Skin of body (tissue), 2 donors: ENCODE results near the gene SMG5. TPM values are rescaled to one million over a fixed set of nuclear protein-coding genes. Genes with fewer than 3 reads are reported as not detected.

Source experiments
- DNase-seq: peaks from one replicate; lab custom pipeline; 2025; lab: John Stamatoyannopoulos, UW
- total RNA-seq: library from RNA; depleted of rRNA; stranded (reverse); fragments of >200 nt; gene quantifications from one replicate; pipeline ENCODE4 v1.2.3, GENCODE V29; 2014

The SMG5 gene
- total RNA-seq, 1 donor from 2014 or later: 29.8 TPM

DNA sequence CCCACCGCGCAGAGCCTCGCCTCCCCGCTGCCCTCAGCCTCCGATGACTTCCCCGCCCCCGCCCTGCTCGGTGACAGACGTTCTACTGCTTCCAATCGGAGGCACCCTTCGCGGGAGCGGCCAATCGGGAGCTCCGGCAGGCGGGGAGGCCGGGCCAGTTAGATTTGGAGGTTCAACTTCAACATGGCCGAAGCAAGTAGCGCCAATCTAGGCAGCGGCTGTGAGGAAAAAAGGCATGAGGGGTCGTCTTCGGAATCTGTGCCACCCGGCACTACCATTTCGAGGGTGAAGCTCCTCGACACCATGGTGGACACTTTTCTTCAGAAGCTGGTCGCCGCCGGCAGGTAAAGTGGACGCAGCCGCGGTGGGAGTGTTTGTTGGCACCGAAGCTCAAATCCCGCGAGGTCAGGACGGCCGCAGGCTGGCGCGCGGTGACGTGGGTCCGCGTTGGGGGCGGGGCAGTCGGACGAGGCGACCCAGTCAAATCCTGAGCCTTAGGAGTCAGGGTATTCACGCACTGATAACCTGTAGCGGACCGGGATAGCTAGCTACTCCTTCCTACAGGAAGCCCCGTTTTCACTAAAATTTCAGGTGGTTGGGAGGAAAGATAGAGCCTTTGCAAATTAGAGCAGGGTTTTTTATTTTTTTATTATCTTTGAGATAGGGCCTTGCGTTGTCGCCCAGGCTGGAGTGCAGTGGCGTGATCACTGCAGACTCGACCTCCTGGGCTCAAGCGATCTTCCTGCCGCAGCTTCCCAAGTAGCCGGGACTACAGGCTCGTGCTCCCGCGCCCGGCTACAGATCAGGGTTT is 69.6 kb downstream of the SMG5 start, which contains the start of gene PMF1:
Gene PMF1, plus strand, starts transcription at position 175 of the 811 bp plus-strand sequence. Its CDS starts 9 bp downstream, at position 184.
- peak; percentile 96 for DNase-seq

DNA sequence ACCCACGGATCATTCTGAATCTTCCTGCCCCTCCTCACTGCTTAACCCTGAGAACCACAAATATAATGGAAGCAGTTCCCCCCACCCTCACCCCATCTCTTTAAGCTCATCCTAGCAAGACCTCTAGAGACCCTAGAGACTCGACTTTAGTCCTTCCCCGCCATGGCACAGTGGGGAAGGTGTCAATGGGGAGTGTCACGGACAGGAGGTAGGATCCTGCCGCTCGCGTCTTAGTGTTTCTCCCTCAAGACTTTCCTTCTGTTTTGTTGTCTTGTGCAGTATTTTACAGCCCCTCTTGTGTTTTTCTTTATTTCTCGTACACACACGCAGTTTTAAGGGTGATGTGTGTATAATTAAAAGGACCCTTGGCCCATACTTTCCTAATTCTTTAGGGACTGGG is 70.5 kb downstream of the SMG5 start:
- DNase-seq: no peak

DNA sequence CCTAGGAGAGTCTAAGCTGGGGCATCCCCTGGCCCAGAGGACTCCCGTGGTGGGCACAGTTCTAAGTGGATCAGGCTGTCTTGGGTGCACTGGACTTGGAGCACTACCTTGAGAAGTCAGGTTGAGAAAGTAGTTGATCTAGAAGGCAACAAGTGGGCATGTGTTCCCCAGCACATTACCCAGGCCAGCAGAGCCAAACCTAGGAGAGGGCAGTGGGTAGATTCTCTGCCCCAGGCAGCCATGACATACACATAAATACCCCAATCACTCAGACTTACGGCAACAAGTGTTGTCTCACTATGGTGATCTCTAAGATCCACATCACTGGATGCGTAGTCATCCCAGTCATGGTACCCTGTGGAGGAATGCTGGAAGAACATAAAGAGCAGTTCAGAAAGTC is 71.4 kb downstream of the SMG5 start:
- DNase-seq: no peak

DNA sequence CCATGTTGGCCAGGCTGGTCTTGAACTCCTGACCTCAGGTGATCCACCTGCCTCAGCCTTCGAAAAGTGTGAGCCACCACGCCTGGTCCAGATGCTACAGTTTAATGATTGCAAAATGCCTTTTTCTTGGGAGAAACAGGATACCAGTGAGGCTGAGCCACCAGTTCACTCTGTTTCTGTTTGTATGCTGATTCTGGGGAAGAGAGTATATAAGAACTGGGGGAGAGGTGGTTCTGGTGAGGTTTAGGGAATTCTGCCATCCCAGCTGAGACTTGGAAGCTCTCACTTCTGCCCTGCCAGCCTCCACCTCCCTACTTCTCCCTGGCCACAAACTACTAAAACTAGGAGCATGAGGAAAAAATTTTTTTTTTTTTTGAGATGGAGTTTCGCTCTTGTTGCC is 77.9 kb downstream of the SMG5 start:
- DNase-seq: no peak

DNA sequence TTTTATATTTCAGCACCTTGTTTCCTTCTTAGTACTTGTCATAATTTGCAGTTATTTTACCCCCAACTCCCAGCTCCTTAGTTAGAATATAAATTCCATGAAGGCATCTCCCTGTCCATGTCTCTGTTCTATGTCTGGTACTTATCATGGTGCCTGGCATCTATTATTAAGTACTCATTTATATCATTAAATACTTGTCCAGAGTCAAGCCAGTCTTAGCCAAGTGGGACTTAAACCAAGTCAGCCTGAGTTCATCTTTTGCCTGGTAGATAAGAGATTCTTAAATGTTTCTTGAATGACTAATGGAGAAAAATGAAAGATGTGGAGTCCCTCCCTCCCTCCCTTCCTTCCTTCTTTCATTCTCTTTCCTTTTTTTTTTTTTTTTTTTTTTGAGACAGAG is 79.3 kb downstream of the SMG5 start:
- no peak for DNase-seq

DNA sequence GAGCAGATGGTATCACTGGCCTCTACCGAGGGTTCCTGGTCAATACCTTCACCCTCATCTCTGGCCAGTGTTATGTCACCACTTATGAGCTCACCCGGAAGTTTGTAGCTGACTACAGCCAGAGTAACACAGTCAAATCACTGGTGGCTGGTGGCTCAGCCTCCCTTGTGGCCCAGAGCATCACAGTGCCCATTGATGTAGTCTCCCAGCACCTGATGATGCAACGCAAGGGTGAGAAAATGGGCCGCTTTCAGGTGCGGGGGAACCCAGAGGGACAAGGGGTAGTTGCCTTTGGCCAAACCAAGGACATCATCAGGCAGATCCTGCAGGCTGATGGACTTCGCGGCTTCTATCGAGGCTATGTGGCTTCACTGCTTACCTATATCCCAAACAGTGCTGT is 82.6 kb downstream of the SMG5 start:
- no peak for DNase-seq

Other genes with a start within 250 kb of the SMG5 start
- gene UBQLN4, start 229.0 kb downstream of the SMG5 start, total RNA-seq: 12.1 TPM
- gene LAMTOR2, start 228.0 kb downstream of the SMG5 start, total RNA-seq: 25.7 TPM
- 31.7 TPM for gene RAB25, start 221.7 kb downstream of the SMG5 start, total RNA-seq
- 6.6 TPM for gene MEX3A, start 200.4 kb downstream of the SMG5 start, total RNA-seq
- 429 TPM for gene LMNA, start 168.1 kb downstream of the SMG5 start, total RNA-seq
- 12.1 TPM for gene SEMA4A, start 129.2 kb downstream of the SMG5 start, total RNA-seq
- 6.6 TPM for gene SLC25A44, start 88.7 kb downstream of the SMG5 start, total RNA-seq
- 33.9 TPM for gene PMF1, start 69.8 kb downstream of the SMG5 start, total RNA-seq
- gene BGLAP, start 40.6 kb downstream of the SMG5 start, total RNA-seq: 0.99 TPM
- gene PAQR6, start 34.8 kb downstream of the SMG5 start, total RNA-seq: 0.79 TPM
- gene TMEM79, start 1.5 kb upstream of the SMG5 start, total RNA-seq: 14.6 TPM
- gene GLMP, start 12.9 kb upstream of the SMG5 start, total RNA-seq: 23.2 TPM
- not detected for gene VHLL, start 16.5 kb upstream of the SMG5 start, total RNA-seq
- 173 TPM for gene CCT3, start 55.5 kb upstream of the SMG5 start, total RNA-seq
- gene TSACC, start 55.7 kb upstream of the SMG5 start, total RNA-seq: not detected
- 2.1 TPM for gene RHBG, start 86.4 kb upstream of the SMG5 start, total RNA-seq
- 11.2 TPM for gene MEF2D, start 217.9 kb upstream of the SMG5 start, total RNA-seq